DND-41 (cell line): ENCODE results near the gene HOXA3.

ENCODE experiments used
- ATAC-seq: fragments of 200-7000 bp; cut with Tn5 transposase; 3 replicates; pipeline ENCODE4 v1.9.1; 2021; ENCODE audit warnings: low read depth; ENCODE audit not compliant: insufficient read depth
- DNase-seq: peaks from one replicate; pipeline ENCODE4 v3.0.0-alpha.2; 2020
- H2AFZ ChIP-seq: 2 replicates; pipeline ENCODE4 v1.6.0; 2012; ENCODE audit warnings: low read depth, low read length
- H3K27ac ChIP-seq: 2 replicates; pipeline ENCODE4 v1.5.1; 2012; ENCODE audit warnings: low read length, inconsistent platforms
- H3K27me3 ChIP-seq: fragments of 200-600 bp; sonication (generic); 2 replicates; pipeline ENCODE4 v1.6.0; 2012; ENCODE audit warnings: low read length, mild to moderate bottlenecking, inconsistent platforms; ENCODE audit not compliant: insufficient read depth, poor library complexity
- H3K36me3 ChIP-seq: 2 replicates; pipeline ENCODE4 v1.5.1; 2012; ENCODE audit warnings: low read length, inconsistent platforms; ENCODE audit not compliant: insufficient read depth
- H3K4me1 ChIP-seq: 2 replicates; pipeline ENCODE4 v1.5.1; 2012; ENCODE audit warnings: mild to moderate bottlenecking, low read length; ENCODE audit not compliant: insufficient read depth
- H3K4me2 ChIP-seq: 2 replicates; pipeline ENCODE4 v1.6.0; 2012; ENCODE audit warnings: mild to moderate bottlenecking, moderate library complexity, low read length, inconsistent platforms; ENCODE audit not compliant: insufficient read depth
- H3K4me3 ChIP-seq, 2 experiments: fragments of 200-600 bp in 1 of 2; shearing (Covaris generic) in 1 of 2; 2 replicates each; pipeline ENCODE4 v1.5.1; 2012 to 2016; ENCODE audit warnings: inconsistent platforms in 2 of 2, low read length in 2 of 2, mild to moderate bottlenecking in 2 of 2, low read depth in 1 of 2, moderate library complexity in 1 of 2
- H3K79me2 ChIP-seq: 2 replicates; pipeline ENCODE4 v1.6.0; 2012; ENCODE audit warnings: low read length, inconsistent platforms; ENCODE audit not compliant: insufficient read depth
- H3K9ac ChIP-seq: 2 replicates; pipeline ENCODE4 v1.6.0; 2012; ENCODE audit warnings: low read depth, mild to moderate bottlenecking, inconsistent platforms, low read length, moderate library complexity
- H3K9me3 ChIP-seq: 2 replicates; pipeline ENCODE4 v1.5.1; 2012; ENCODE audit warnings: low read length, moderate library complexity, mild to moderate bottlenecking, inconsistent platforms; ENCODE audit not compliant: insufficient read depth, severe bottlenecking
- H4K20me1 ChIP-seq: 2 replicates; pipeline ENCODE4 v1.6.0; 2012; ENCODE audit warnings: low read length; ENCODE audit not compliant: insufficient read depth
- CTCF ChIP-seq: IDR thresholded peaks from 2 replicates; pipeline ENCODE4 v1.5.1; 2012; ENCODE audit warnings: borderline replicate concordance, low read length, moderate library complexity, mild to moderate bottlenecking; ENCODE audit not compliant: poor library complexity, severe bottlenecking; ENCODE audit errors: extremely low read depth
- EZH2 ChIP-seq: IDR thresholded peaks from 3 replicates; pipeline ENCODE4 v1.6.1; 2012; ENCODE audit warnings: borderline replicate concordance, low read depth, mild to moderate bottlenecking, moderate library complexity, low read length, inconsistent platforms; ENCODE audit not compliant: severe bottlenecking

HOXA3 gene

DNA sequence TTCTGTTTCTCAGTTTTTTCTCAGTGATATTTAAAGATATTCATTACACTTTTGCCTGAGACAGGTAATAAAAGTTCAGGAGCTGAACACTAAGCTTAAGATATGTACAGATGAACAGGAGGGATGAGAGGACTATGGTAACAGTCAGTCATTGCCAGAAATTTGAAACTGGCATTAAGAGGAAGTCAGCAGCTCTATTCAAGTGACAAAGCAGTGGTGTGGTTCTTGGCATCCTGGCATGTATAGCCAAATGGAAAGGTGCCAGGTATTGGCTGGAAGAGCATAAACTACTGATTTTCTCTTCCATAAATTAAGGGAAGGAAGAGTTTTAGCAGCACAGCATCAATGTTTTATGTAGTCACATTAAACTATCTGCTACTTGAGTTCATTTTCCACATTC is 79.3 kb downstream of the HOXA3 start:
- Histone ChIP-seq H3K4me2 (no peak overlapping the region), H3K27ac (no peak overlapping the region), H4K20me1 (no peaks in the 10 kb centered on the region), H3K4me1 (no peaks in the 10 kb centered on the region), H3K9ac (no peak overlapping the region), H3K4me3 (no peak overlapping the region), H3K9me3 (no peaks in the 10 kb centered on the region), H3K79me2 (no peaks in the 10 kb centered on the region), H3K27me3 (peaks cover 3% of the 10 kb centered on the region), H2AFZ (no peak overlapping the region), H3K36me3 (no peaks in the 10 kb centered on the region)
- TF ChIP-seq EZH2 (no peak), CTCF (no peak)
- no peak for ATAC-seq
- no peak for DNase-seq

DNA sequence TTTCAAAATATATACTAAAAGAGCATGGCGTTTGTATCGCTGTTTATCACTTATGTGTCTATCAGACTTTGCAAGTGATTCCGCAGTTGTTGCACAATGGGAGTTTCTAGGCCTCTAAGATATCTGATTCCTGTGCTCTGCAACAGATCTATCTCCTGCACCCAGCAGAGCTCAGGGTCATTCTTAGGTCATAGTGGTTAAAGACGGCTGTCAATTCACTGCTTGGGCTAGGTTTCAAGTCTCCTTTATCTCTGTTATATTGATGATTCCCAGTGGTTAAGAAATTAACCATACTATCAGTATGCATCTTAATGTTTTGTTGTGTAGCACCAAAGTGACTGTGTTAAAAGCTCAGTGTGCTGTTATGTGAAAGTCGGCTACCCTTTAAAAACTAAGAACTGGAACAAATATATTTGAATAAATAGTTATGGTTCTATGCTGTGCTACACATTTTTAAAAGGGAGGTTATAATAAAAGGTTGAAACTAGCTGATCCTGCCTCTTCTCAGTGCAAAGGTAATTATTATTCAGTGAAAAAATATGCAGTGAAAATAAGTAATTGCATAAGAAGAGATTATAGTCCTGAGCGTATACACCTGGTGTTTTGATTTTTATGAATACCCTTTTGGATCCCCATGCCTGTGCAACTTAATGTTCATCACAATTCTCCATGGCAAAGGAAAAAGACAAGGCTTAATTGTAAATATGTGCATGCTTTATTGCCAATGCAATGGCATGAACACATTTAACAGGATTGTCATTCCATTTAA is 80.6 kb downstream of the HOXA3 start:
- H3K36me3 ChIP-seq = no peaks in the 10 kb centered on the region
- no peaks in the 10 kb centered on the region for H3K4me1 ChIP-seq
- no peaks in the 10 kb centered on the region for H3K9me3 ChIP-seq
- no peaks in the 10 kb centered on the region for H3K79me2 ChIP-seq
- no peak overlapping the region for H3K4me2 ChIP-seq
- no peak overlapping the region for H3K4me3 ChIP-seq
- H4K20me1 ChIP-seq = no peaks in the 10 kb centered on the region
- no peak for DNase-seq
- no peak overlapping the region for H3K9ac ChIP-seq
- ATAC-seq = no peak
- TF ChIP-seq CTCF (no peak), EZH2 (no peak)
- no peak overlapping the region for H2AFZ ChIP-seq
- peaks cover 7% of the 10 kb centered on the region for H3K27me3 ChIP-seq
- no peak overlapping the region for H3K27ac ChIP-seq

GRCh38 chr7:27068259-27068658 is 84.1 kb downstream of the HOXA3 start:
- Histone ChIP-seq H3K9me3 (no peaks in the 10 kb centered on the region), H3K4me1 (no peaks in the 10 kb centered on the region), H3K4me3 (no peak overlapping the region), H3K27ac (no peak overlapping the region), H2AFZ (no peak overlapping the region), H4K20me1 (no peaks in the 10 kb centered on the region), H3K4me2 (no peak overlapping the region), H3K27me3 (peaks cover 7% of the 10 kb centered on the region), H3K36me3 (no peaks in the 10 kb centered on the region), H3K79me2 (no peaks in the 10 kb centered on the region), H3K9ac (no peak overlapping the region)
- DNase-seq (no peak), ATAC-seq (no peak)
- TF ChIP-seq CTCF (no peak), EZH2 (no peak)

GRCh38 chr7:27066148-27066547 is 86.2 kb downstream of the HOXA3 start:
- Histone ChIP-seq H2AFZ (no peak overlapping the region), H3K4me1 (no peaks in the 10 kb centered on the region), H4K20me1 (no peaks in the 10 kb centered on the region), H3K36me3 (no peaks in the 10 kb centered on the region), H3K4me3 (no peak overlapping the region), H3K9me3 (no peaks in the 10 kb centered on the region), H3K79me2 (no peaks in the 10 kb centered on the region), H3K27ac (no peak overlapping the region), H3K27me3 (peaks cover 4% of the 10 kb centered on the region), H3K9ac (no peak overlapping the region), H3K4me2 (no peak overlapping the region)
- no peak for DNase-seq
- no peak for ATAC-seq
- TF ChIP-seq CTCF = no peak
- TF ChIP-seq EZH2 = no peak
